HG03565 (cell line): Measurements from ENCODE around the gene SPRR4.

Experiments
- ATAC-seq: cut with Tn5 transposase; IDR thresholded peaks from one replicate; pipeline ENCODE4 v1.9.1; 2021; ENCODE audit warnings: mild to moderate bottlenecking, moderate library complexity; ENCODE audit not compliant: unreplicated experiment

Gene SPRR4, protein sequence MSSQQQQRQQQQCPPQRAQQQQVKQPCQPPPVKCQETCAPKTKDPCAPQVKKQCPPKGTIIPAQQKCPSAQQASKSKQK

DNA sequence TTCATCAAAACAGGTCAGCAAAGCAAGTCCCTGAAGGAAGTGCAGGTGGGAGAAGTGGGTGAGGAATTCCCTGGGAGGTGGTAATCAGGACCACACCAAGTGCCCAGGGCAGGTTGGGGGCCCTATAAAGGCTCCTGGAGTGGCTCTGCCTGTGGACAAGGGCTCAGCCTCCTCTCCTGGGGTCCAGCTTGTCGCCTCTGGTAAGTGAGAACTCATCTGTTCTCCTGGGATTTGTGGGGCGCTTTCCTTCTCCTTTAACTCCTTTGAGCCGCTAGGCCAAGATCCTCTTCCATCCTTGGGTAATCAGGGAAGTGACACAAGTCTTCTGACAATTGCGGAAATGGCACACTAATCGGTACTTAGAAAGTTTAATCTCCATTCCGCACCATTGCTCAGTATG is at the start of gene SPRR4:
Gene SPRR4 (plus strand): TSS at position 154 of the 400 bp plus-strand sequence. CDS start 1,243 bp downstream, outside the sequence.
- ATAC-seq = no peak

DNA sequence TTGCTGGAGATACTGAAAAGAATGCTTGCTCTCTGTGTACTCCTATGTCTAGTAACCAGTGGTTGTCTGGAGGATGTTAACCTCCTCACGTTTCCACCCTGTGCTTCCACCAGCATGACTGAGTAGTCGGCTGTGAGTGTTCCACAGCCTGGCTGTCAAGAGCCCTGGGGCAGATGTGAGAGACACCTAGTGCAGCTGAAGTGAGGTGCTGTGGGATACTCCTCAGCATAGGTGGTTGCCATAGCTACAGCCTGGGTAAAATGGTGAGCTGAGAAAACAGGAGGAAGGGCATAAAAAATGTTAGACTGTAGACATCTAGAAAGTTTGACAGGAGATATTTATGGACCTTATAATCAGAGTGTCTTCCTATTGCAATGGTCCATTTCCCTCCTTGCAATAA is 46.3 kb upstream of the SPRR4 start:
- no peak for ATAC-seq

DNA sequence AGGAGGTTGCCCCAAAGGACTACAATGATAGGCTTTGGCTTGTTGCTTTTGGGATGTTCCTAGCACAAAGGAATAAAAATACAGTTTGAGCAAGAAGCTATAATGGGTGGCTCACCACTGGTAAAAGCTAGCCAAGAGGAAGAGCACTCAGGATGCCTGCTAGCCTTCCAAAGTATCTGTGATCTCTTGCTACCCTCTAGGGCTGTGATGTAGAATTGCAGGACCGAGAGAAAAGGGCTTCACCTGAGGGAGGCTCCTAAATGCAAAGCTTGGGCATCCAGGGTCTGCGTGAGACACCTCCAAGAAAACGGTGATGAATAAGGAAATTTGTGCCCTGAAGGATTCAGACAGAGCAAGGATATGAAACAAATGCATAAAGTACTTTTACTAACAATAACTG is 44.4 kb upstream of the SPRR4 start:
- no peak for ATAC-seq

DNA sequence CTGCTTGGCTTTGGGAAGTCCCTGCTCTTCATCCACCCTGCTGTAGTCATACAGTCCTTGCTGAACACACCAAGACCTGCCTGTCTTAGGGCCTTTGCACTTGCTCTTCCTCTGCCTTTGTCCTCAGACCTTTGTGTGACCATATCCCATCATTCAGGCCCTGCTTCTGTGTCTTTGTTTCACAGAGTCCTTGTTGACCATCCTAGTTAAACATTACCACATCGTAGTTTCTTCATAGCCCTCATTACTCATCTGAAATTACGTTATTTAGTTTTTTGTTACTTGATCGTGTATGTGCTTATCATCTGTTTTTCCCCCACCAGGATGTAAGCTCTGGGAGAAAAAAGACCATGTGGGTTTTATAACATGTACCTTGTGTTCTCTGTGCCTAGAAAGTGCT is 41.8 kb upstream of the SPRR4 start:
- no peak for ATAC-seq

DNA sequence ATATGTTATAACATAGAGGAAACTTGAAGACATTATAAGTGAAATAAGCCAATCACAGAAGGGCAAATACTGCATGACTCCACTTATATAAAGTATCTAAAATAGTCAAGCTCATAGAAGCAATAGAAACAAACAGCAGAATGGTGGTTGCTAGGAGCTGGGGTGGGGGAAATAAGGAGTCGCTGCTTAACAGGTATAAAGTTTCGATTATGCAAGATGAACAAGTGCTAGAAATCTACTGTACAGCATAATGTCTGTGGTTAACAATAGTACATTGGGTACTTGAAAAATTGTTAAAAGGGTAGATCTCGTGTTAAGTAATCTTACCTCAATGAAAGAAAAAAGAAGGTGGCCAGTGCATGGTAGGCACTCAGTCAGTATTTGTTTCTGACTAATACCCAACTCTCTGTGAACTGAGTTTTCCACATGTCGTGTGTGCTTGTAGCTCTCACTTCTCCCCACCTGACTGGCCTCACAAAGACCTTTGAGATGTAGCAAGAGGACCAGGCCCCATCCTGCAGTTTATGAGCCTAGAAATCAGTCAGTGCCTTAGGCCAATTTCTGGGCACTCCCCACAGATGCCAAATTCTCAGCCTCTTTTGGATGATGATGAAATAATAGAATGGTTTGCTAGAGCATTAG is 38.2 kb upstream of the SPRR4 start:
- ATAC-seq = no peak

DNA sequence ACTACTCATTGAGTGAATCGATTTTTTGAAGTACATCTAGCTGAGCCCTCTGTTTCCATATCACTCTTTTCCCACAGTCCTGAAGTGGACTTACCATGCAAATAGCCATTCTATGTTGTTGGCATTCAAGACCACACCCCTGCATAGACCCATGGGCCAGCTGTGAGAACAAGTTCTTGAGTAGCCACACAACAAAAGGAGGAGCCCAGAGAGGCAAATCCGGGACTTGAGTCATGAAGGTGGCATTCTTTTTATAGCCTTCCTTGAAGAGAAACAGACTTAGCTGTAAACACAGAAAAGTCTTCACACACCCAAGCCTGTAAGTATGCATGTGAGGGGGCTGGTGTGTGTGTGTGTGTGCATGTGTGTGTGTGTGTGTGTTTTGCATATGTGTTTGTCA is 37.3 kb upstream of the SPRR4 start:
- ATAC-seq = no peak

DNA sequence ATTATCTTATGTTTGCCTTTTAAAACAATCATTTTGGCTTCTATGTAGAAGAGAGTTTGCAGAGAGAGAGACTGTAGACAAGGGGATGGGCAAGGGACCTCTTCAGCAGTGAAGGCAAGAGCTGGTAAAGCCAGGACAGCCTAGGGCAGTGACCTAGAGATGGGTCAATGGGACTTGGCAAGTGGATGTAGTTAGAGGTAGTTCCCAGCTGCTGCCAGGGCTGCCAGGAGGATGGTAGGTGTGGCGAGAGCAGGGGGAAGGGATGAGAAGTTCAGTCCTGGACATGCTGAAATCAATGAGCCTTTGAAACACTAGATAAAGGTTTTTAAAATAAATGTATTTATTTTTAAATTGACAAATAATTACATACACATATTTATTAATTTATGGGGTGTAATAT is 29.8 kb upstream of the SPRR4 start:
- no peak for ATAC-seq

DNA sequence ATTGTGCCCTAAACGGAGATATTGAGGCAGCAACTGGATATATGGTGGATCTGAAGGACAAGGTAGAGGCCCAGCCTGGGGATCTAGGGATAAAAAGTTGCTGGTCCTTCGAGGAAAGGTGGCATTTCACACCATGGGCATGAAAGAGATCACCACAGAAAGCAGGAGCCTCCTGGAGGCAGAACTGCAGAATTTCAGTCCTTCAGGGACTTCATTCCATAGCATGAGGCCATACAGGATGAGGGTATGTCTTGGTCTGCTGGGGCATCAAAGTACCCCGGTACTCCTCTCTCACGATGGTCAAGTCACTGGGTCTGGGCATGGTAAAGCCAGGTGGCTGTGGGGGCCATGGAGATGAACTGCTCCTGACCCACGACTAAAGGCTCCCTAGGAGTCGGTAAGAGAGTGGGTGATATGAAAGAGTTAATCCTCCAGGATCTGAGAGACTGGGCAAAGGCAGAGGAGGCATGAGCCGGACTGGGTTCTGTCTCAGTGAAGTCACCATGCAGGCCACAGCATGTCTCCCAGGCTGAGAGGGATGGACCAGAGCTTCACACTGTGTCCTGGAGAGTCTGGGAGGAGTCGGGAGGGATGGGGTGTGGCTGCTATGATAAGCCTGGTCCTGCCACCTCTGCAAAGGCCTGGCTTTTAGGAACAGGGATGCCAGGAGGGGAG is 29.3 kb upstream of the SPRR4 start:
- ATAC-seq = no peak

DNA sequence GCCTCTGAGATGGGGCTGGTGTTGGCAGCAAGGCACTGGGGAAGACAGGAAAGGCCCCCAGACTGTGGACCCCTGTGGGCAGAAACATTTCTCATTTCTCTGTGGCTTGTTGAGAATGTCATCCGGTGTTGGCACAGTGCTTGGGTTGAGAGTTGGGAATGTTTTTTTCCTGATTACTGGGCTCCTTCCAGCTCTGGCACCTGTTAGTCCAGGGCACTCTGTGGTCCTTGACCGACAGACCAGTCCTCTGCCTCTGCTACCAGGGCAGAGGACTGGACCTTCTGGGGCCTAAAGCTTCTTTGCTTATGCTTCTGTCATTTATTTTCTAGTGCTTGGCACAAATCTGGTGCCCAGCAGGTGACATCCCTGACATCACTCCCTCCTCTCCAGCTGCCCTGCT is 28.3 kb upstream of the SPRR4 start:
- ATAC-seq = no peak

DNA sequence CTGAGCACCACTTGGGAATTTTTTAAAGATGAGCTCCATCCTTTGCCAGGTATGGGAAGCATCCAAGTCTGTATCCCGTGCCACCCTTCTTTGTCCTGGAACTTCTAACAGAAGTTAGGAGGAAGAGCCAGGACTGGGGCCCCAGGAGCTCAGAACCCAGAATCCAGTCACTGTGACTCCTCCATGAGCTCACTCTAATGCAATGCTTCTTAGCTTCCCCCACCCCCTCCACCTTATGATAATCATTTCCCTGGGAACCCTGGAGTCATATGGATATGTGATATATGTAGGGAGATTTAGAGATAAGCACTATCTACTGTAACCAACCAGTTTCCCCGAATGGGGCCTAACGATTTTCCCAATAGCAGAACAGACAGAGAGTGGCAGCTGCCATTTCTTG is 24.2 kb upstream of the SPRR4 start:
- no peak for ATAC-seq

DNA sequence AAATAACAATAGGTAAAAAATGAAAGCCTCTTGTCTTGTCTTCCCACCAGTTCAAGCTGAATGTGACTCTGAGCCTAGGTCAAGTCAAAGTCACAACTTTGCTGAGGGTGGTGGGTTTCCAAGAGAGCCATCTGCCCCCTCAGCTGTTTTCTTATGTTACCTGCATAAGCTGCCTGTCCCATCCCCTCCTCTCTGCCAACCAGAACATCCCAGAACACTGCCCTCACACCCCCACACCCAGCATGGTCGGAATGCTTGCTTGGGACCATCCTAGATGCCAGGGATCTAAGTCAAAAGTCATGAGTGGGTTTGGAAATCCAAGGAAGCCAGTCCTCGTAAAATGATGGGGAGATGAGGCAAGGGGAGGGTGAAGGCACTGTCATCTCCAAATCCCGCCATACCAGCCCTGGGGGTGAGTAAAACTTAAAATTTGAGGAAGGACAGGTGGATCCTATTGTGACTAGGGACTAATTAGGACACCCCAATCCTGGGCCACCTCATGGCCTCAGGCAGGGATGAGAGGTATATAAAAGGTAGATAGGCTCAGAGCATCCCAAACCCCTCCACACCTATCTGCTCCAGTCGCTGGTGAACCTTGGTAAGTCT is 23.7 kb upstream of the SPRR4 start, which contains the start of gene SPRR5:
Gene SPRR5 (plus strand): TSS at position 556 of the 606 bp plus-strand sequence. CDS start 1,349 bp downstream, outside the sequence.
- no peak for ATAC-seq

DNA sequence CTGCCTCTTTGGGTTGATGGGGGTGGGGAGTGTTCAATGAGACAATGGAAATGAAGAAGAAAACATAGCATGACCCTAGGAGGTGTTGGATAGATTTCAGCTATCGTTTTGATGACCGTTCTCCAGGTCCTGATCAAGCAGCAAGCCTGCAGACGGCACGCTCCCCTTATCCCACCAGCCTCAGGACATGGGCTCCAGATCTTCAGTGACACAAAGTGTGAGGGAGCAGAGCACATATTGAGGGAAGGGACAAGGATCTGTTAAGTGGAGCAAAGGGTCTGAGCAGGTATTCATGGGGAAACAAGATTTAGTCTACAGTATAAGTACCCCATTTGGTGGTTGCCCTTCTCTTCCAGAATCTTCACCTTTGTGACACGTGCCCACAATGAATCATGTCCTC is 18.7 kb upstream of the SPRR4 start:
- ATAC-seq = no peak

DNA sequence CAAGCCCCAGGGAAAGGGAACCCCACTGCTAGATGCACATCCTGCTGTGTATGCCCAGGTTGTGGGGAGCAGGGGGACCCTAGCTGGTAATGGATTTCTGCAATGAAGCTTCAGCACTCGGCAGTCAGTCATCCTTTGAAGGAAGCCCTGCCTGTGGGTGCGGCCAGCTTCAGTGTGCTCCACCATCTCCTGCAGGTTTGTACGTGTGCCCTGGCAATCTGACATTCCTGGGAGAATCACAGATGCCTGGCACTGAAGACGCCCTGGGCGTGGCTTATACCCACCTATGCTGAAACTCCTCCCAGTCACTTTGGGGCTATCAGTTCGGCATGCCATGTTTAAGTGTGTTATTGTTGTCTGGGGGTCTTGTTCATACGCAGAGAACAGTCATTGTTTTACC is 16.7 kb upstream of the SPRR4 start:
- no peak for ATAC-seq

DNA sequence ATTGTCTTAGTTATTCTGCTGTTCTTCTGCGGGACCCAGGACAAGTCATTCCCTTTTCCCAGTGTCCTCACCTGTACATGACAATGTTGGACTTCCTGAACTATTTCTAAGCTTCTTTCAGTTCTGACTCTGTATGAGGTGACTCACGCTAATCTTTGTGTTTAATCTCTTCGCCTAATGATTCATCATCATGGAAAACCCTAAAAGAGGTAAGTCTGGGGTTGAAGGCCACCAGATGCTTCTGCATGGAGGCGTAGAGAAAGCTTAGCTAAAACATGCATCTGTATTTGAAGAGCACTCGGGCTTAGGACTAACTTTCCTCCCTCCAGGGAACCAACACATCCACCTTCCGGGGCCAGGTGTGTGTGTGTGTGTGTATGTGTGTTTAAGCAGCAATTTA is 16.0 kb upstream of the SPRR4 start:
- no peak for ATAC-seq

DNA sequence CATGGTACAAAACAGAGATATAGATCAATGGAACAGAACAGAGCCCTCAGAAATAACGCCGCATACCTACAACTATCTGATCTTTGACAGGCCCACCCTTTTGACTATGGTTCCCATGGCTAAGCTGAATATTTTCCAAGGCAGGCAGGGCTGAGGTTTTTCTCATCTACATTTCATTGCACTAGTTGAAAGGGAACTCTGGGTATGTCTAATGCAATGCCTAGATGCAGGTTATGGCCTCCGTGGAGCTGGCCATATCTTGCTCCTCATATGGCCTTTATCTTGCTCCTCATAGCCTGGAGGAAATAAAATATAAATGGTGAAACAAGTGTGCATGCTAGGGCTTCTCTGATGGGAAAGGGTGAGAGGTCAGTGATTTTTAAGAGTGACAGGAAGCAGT is 12.9 kb upstream of the SPRR4 start:
- no peak for ATAC-seq

DNA sequence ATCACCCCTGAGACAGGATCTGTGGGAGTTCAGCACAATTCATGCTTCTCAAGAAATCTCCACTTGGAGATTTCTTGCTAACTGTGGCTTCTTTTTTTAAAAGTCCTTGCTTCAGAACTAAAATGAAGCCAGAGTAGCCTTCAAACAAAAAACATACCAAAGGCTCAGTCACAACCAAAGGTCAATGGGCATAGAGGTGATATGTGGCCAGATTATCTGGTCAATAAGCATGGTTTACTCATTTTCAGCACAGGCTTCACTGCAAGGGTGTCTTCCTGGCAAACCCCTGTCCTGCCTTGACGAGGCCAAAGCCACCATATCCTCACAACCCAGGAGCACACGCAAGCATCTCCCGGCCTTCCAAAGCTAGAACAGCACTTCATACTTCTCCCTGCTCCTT is 11.2 kb upstream of the SPRR4 start:
- ATAC-seq = no peak

DNA sequence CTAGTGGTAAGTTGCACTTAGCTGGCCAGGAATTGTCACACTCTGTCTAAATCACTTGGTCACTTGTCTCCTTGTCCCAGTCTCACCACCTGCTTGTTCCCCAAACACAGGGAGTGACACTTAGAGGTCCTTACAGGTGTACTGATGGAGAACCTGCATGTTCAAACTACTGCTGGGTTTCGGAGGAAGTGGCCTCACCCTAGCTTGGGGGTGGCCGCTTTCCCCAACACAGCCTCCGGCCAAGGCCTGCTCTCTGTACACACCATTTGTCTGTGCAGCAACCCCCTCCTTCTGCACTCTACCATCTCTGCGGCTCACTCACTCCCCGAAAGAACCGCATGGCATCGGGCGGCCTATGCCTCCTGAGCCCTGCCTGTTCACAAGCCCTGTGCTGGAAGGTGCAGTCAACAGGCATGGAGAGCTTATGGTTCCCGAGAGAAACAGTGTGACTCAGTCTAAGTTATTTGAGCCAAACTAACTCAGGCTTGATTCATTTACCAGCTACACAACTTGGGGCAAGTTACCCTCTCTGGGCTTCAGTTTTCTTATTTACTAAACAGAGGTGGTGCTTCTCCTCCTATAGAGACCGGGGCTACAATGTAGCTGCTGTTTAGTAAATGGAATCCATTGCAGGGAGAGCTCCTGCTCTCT is 10.5 kb upstream of the SPRR4 start:
- no peak for ATAC-seq

DNA sequence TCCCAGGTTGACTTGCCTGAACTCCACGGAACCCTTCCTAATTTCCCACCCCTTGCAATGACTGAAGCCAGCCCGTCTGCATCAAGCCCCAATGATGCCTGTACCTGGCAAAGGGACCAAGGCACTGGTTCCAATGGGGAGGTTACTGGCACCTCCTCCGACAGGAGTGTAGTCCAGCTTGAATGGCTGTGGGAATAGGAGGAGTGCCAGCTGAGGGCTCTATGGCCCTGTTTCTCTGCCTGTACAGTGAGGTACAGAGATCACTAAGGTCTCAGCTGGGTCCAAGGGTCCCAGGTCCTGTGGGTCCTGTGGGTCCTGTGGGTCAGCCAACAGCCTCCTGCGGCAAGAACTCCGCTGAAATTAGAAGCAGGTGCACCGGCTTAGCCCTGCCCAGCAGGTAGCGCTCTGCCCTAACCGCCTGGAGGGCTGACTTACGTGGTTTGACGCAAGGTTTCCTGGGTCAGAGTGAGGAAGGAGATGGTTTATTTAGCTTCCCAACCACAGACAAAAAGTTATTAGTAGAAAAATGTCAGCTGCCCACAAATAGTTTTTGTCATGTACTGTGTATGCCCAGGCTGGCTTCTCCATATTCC is 9.9 kb upstream of the SPRR4 start:
- no peak for ATAC-seq

DNA sequence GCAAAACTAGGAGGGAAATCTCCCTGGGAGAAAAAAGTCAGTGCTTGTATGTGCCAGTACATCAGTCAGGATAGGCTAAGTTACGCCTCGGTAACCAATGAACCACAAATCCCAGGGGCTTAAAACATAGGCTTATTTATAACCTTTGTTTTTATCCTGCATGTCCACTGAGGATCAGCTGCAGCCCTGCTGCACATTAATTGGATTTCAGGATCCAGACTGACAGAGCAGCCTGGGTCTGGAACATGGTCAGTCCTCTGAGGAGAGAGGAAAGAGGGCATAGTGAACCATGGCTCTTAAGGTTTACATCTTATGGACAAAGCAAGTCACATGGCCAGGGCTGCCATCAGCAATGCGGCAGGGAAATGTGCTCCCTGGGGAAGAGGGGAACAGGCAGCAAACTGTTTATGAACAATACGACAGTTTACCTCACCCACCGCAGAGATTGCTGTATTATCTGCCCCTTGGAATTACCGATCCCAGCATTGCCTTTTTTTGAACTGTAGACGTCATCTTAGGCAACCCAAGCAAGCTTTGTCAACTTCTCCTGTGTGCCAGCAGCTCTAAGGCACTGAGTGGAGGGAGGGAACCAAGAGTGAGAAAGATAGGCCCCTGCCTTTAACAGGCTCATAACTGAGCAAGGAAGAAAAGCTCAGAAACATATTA is 9.1 kb upstream of the SPRR4 start:
- ATAC-seq = no peak

DNA sequence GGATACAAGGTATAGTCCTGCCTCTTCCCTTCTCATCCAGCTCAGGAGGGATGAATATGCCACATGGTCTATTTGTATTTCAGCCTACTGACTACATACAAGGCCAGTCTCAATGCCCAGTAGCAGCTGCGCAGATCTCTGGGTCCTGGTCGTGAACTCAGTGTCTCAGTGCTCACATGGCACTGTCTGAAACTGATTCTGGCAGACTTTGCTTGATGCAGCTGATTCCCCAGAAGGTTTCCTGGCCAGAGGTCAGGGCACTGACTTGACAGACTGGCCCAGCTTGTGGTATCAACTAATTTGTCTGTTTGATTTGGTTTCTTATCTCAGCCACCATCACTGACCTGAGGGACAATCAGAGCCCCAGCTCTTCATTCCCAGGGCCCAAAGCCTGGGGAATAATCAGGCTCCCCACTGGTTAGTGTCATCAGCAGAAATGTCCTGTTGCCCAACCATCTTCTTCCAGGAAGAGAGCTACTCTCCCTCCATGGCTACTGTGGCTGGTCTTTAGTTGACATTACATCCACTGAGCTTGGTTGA is 7.5 kb upstream of the SPRR4 start:
- no peak for ATAC-seq
